ENCODE results near the gene TMEM201. TPM values are rescaled to one million over a fixed set of nuclear protein-coding genes. Genes with fewer than 3 reads are reported as not detected.

TMEM201 gene
- total and polyA plus RNA-seq, 4 donors: 1.5 to 3.5 (median 2.9) TPM

DNA sequence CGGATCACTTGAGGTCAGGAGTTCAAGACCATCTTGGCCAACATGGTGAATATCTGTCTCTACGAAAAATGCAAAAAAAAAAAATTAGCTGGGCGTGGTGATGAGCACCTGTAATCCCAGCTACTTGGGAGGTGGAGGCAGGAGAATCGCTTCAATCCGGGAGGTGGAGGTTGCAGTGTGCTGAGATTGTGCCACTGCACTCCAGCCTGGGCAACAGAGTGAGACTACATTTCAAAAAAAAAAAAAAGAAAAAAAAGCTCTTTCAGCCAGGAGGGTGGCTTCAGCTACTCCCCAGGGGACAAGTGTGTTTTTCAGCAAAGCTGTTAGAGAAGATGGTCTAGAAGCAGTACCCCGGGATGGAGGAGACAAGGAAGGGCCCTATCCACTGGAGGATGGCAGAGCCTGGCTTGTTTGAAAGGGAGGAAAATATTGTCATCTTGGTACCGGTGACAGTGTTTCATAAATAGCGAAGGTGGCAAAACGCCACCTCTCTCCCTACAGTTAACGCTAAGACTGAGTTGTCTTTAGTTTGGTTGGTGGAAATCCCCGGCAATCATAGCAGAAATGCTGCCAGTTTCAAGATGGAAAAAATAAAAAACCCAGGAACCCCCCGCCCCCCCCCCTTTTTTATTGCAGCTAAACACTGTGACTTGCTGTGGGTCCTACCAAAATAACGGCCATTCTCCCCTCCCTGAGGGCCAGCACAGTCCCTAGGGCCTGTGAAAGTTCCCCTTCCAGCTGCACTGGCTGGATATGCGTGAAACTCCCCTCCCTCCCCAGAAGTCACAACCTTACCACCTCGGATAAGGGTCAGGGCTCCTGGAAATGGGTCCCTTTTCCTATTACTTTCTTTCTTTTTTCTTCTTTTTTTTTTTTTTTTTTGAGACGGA, 66.4 kb downstream of the TMEM201 start:
- 66% methylated on average over 16 of the region's 16 CpGs for WGBS
- peaks cover 0 to 17% (median 9%) of the 10 kb centered on the region in 4 donors for H3K4me1 ChIP-seq (ENCODE audit: control insufficient read depth in 4 of 4, insufficient read depth in 4 of 4, low read length in 3 of 4)
- no peaks in the 10 kb centered on the region for H3K9me3 ChIP-seq (ENCODE audit: control insufficient read depth in 4 of 4, low read length in 3 of 4)
- no peak overlapping the region for H3K27ac ChIP-seq (ENCODE audit: low read depth in 1 of 2, low read length in 2 of 2)
- no peaks in the 10 kb centered on the region for H3K36me3 ChIP-seq (ENCODE audit: control insufficient read depth in 4 of 4, insufficient read depth in 3 of 4, low read depth in 1 of 4, low read length in 3 of 4)
- no peak for DNase-seq (ENCODE audit: low spot score)
- peaks cover 0 to 9% (median 1%) of the 10 kb centered on the region in 4 donors for H3K27me3 ChIP-seq (ENCODE audit: control insufficient read depth in 4 of 4, insufficient read depth in 4 of 4, low read length in 3 of 4)
- no peak overlapping the region for H3K9ac ChIP-seq (ENCODE audit: low read depth in 1 of 2, low read length in 2 of 2)
- no peak overlapping the region for H3K4me3 ChIP-seq (ENCODE audit: low read depth in 1 of 3, low read length in 3 of 3)
- TF ChIP-seq YY1 (IDR thresholded peaks at IDR 0.05) (no peak), RAD21 (IDR thresholded peaks at IDR 0.05) (no peak), GABPA (IDR thresholded peaks at IDR 0.05 in 1 of 2, conservative IDR thresholded peaks at IDR 0.05 in 1 of 2) (no peak), TAF1 (conservative IDR thresholded peaks at IDR 0.05) (no peak), JUND (IDR thresholded peaks at IDR 0.05) (no peak), SP1 (IDR thresholded peaks at IDR 0.05) (no peak), NR2F2 (IDR thresholded peaks at IDR 0.05) (no peak)
- TF ChIP-seq, protein P1, sequence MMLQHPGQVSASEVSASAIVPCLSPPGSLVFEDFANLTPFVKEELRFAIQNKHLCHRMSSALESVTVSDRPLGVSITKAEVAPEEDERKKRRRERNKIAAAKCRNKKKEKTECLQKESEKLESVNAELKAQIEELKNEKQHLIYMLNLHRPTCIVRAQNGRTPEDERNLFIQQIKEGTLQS (IDR thresholded peaks at IDR 0.05): no peak
- TF ChIP-seq, protein P2, sequence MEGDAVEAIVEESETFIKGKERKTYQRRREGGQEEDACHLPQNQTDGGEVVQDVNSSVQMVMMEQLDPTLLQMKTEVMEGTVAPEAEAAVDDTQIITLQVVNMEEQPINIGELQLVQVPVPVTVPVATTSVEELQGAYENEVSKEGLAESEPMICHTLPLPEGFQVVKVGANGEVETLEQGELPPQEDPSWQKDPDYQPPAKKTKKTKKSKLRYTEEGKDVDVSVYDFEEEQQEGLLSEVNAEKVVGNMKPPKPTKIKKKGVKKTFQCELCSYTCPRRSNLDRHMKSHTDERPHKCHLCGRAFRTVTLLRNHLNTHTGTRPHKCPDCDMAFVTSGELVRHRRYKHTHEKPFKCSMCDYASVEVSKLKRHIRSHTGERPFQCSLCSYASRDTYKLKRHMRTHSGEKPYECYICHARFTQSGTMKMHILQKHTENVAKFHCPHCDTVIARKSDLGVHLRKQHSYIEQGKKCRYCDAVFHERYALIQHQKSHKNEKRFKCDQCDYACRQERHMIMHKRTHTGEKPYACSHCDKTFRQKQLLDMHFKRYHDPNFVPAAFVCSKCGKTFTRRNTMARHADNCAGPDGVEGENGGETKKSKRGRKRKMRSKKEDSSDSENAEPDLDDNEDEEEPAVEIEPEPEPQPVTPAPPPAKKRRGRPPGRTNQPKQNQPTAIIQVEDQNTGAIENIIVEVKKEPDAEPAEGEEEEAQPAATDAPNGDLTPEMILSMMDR (IDR thresholded peaks at IDR 0.05; ENCODE audit: low read depth, low read length, missing input control): no peak

DNA sequence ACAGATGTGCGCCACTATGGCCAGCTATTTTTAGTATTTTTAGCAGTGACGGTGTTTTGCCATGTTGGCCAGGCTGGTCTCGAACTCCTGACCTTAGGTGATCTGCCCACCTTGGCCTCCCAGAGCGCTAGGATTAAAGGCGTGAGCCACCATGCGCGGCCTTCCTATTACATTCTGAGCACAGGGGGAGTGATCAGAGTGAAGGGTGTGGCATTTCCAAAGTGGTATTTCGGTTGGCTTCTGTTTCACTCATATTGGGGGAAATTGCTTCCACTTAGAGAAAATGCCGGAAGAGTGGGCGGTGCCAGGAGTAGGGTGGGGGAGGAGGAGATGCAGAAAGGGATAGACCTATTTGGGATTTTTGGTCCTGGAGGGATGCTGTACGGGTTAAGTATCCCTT, 67.1 kb downstream of the TMEM201 start:
- TF ChIP-seq SP1 (IDR thresholded peaks at IDR 0.05) (no peak), FOXA2 (IDR thresholded peaks at IDR 0.05) (no peak), YY1 (IDR thresholded peaks at IDR 0.05) (no peak)
- TF ChIP-seq, protein P1 (IDR thresholded peaks at IDR 0.05): no peak
- Histone ChIP-seq H3K4me1 (ENCODE audit: control insufficient read depth in 4 of 4, insufficient read depth in 4 of 4, low read length in 3 of 4) (peaks cover 0 to 17% (median 9%) of the 10 kb centered on the region in 4 donors), H3K36me3 (ENCODE audit: control insufficient read depth in 4 of 4, insufficient read depth in 3 of 4, low read depth in 1 of 4, low read length in 3 of 4) (no peaks in the 10 kb centered on the region), H3K9me3 (ENCODE audit: control insufficient read depth in 4 of 4, low read length in 3 of 4) (no peaks in the 10 kb centered on the region), H3K27me3 (ENCODE audit: control insufficient read depth in 4 of 4, insufficient read depth in 4 of 4, low read length in 3 of 4) (peaks cover 0 to 9% (median 1%) of the 10 kb centered on the region in 4 donors), H3K4me3 (ENCODE audit: low read depth in 1 of 3, low read length in 3 of 3) (no peak overlapping the region), H3K27ac (ENCODE audit: low read depth in 1 of 2, low read length in 2 of 2) (no peak overlapping the region), H3K9ac (ENCODE audit: low read depth in 1 of 2, low read length in 2 of 2) (no peak overlapping the region)
- WGBS: 84% methylated on average over 11 of the region's 11 CpGs
- DNase-seq (ENCODE audit: low spot score): no peak

DNA sequence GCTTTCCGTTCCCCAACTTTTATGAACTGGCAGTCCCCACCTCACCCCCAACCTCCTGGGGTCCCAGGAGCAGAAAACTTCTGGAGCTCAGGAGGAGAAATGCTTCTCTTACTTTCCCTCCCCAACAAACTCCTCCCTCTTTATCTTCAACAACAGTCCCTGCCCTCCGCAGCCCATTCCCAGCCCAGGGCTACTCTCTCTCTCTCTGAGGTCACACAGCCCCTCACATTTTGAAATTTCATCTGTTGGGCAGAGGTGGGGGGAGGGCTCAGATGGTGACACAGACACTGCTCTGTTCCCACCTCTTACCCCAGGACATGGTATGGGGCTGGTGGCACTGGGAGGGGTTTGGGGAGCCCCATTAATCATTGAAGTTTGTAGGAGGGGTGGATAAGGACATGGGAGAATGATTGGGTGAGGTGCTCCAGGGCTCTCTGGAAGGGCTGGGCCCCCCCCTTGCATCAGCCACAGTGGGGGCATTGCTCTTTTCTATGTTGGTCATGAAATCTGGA, 68.9 kb downstream of the TMEM201 start:
- peaks cover 0 to 3% (median 1%) of the 10 kb centered on the region in 4 donors for H3K4me1 ChIP-seq (ENCODE audit: control insufficient read depth in 4 of 4, insufficient read depth in 4 of 4, low read length in 3 of 4)
- 71% methylated on average over 2 of the region's 2 CpGs for WGBS
- H3K4me3 ChIP-seq (ENCODE audit: low read depth in 1 of 3, low read length in 3 of 3): no peak overlapping the region
- no peaks in the 10 kb centered on the region for H3K36me3 ChIP-seq (ENCODE audit: control insufficient read depth in 4 of 4, insufficient read depth in 3 of 4, low read depth in 1 of 4, low read length in 3 of 4)
- H3K27ac ChIP-seq (ENCODE audit: low read depth in 1 of 2, low read length in 2 of 2): no peak overlapping the region
- DNase-seq (ENCODE audit: low spot score): no peak
- H3K9ac ChIP-seq (ENCODE audit: low read depth in 1 of 2, low read length in 2 of 2): no peak overlapping the region
- H3K27me3 ChIP-seq (ENCODE audit: control insufficient read depth in 4 of 4, insufficient read depth in 4 of 4, low read length in 3 of 4): peaks cover 0 to 2% (median 0%) of the 10 kb centered on the region in 4 donors
- TF ChIP-seq RXRA (IDR thresholded peaks at IDR 0.05) (no peak), GABPA (IDR thresholded peaks at IDR 0.05 in 1 of 2, conservative IDR thresholded peaks at IDR 0.05 in 1 of 2) (no peak), JUND (IDR thresholded peaks at IDR 0.05) (no peak), FOXA2 (IDR thresholded peaks at IDR 0.05) (no peak), NR2F2 (IDR thresholded peaks at IDR 0.05) (no peak), HNF4A (conservative IDR thresholded peaks at IDR 0.05) (no peak), TAF1 (conservative IDR thresholded peaks at IDR 0.05) (no peak), FOXA1 (IDR thresholded peaks at IDR 0.05) (no peak), SP1 (IDR thresholded peaks at IDR 0.05) (no peak), EGR1 (IDR thresholded peaks at IDR 0.05; ENCODE audit: low read depth in 2 of 2) (no peak)
- TF ChIP-seq, protein P1 (IDR thresholded peaks at IDR 0.05): no peak
- TF ChIP-seq, protein P2 (IDR thresholded peaks at IDR 0.05; ENCODE audit: low read depth, low read length, missing input control): no peak
- TF ChIP-seq, protein P3, sequence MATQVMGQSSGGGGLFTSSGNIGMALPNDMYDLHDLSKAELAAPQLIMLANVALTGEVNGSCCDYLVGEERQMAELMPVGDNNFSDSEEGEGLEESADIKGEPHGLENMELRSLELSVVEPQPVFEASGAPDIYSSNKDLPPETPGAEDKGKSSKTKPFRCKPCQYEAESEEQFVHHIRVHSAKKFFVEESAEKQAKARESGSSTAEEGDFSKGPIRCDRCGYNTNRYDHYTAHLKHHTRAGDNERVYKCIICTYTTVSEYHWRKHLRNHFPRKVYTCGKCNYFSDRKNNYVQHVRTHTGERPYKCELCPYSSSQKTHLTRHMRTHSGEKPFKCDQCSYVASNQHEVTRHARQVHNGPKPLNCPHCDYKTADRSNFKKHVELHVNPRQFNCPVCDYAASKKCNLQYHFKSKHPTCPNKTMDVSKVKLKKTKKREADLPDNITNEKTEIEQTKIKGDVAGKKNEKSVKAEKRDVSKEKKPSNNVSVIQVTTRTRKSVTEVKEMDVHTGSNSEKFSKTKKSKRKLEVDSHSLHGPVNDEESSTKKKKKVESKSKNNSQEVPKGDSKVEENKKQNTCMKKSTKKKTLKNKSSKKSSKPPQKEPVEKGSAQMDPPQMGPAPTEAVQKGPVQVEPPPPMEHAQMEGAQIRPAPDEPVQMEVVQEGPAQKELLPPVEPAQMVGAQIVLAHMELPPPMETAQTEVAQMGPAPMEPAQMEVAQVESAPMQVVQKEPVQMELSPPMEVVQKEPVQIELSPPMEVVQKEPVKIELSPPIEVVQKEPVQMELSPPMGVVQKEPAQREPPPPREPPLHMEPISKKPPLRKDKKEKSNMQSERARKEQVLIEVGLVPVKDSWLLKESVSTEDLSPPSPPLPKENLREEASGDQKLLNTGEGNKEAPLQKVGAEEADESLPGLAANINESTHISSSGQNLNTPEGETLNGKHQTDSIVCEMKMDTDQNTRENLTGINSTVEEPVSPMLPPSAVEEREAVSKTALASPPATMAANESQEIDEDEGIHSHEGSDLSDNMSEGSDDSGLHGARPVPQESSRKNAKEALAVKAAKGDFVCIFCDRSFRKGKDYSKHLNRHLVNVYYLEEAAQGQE (IDR thresholded peaks at IDR 0.05): no peak
- H3K9me3 ChIP-seq (ENCODE audit: control insufficient read depth in 4 of 4, low read length in 3 of 4): no peaks in the 10 kb centered on the region
